Stomach (tissue), 4 donors: ENCODE data around the gene ARHGEF25.

Experiments used
- CTCF ChIP-seq, 7 experiments: fragments of 450-650 bp in 4 of 7; fragments of 200-600 bp in 3 of 7; sonication (generic) in 3 of 7; IDR thresholded peaks; one replicate each; pipeline ENCODE4 v1.5.1; 2016 to 2019; ENCODE audit warnings: antibody characterized with exemption in 7 of 7, control low read depth in 2 of 7, mild to moderate bottlenecking in 1 of 7
- POLR2A ChIP-seq, 4 donors: fragments of 450-650 bp; IDR thresholded peaks; one replicate each; pipeline ENCODE4 v1.6.1; 2016; ENCODE audit warnings: antibody characterized with exemption in 4 of 4, control low read depth in 2 of 4, mild to moderate bottlenecking in 1 of 4, moderate library complexity in 1 of 4
- POLR2AphosphoS5 ChIP-seq, 3 donors: sonication (generic); formaldehyde crosslinking; IDR thresholded peaks; one replicate each; pipeline ENCODE4 v1.6.1; 2016; ENCODE audit warnings: antibody characterized with exemption in 3 of 3

GRCh38 chr12:57641699-57642442, 30.6 kb downstream of the ARHGEF25 start:
- no peak for TF ChIP-seq POLR2A (IDR thresholded peaks at IDR 0.05)
- no peak for TF ChIP-seq POLR2AphosphoS5 (IDR thresholded peaks at IDR 0.05)
- no peak for TF ChIP-seq CTCF (IDR thresholded peaks at IDR 0.05)
